ENCODE results near the gene TRIM66. TPM values are rescaled to one million over a fixed set of nuclear protein-coding genes. Genes with fewer than 3 reads are reported as not detected.

TRIM66 gene
- total and polyA plus RNA-seq, 4 donors, result 1.6 to 14.3 (median 2.5) TPM

DNA sequence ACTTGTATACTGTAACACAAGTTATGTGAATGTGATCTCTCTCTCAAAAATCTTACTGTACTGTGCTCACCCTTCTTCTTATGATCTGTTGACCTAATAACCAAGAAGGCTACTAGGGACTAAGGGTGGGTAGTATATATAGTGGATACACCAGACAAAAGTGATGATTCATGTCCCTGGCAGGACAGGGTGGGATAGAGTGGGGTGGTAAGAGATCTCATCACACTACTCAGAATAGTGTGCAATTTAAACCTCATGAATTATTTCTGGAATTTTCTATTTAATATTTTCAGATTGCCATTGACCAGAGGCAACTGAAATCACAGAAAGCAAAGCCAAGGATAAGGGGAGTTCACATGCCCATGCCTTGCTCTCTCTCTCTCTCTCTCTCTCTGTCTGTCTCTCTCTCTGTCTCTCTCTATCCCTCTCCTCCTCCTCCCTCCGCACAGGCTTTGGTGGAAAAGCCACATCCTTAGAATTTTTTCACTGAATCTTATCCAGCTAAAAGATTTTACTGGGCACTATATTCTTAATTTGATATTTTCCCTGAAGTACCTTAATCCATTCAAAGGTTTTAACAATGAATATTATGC is 76.4 kb downstream of the TRIM66 start:
- TF ChIP-seq TAF1 (conservative IDR thresholded peaks at IDR 0.05) (no peak), RAD21 (IDR thresholded peaks at IDR 0.05) (no peak), ZBTB33 (IDR thresholded peaks at IDR 0.05) (no peak), FOXA1 (IDR thresholded peaks at IDR 0.05) (no peak), YY1 (IDR thresholded peaks at IDR 0.05) (no peak), GABPA (IDR thresholded peaks at IDR 0.05 in 1 of 2, conservative IDR thresholded peaks at IDR 0.05 in 1 of 2) (no peak), NR2F2 (IDR thresholded peaks at IDR 0.05) (no peak), RXRA (IDR thresholded peaks at IDR 0.05) (no peak)
- 95% methylated on average over 1 of the region's 1 CpG for WGBS

DNA sequence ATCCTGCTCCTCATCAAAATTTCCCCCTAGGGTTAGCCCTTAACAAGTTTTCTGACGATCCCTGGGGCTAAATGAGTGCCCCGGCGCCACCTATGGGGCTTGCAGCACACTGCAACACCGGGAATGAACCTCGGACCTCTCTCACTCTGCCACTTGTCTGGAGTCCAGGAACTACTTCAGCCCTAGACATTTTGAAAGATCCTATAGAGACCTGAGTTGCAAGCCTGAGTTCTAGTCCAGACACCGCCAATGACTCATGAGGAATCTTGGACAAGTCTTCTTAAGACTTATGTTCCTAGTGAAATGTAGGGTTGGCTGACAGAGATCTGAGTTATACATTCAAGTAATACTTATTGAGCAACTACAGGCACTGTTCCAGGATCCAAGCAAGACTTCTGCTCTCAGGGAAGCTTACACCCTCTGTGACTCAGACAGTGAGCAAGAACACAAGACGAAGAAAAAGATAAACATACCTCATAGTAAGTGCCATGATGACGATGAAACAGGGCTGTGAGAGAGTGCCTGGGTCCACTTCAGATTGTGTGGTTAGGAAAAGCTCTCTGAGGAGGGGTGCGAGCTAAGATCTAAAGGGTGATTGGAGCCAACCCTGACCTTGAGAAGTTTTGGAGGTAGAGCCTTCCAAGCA is 78.3 kb downstream of the TRIM66 start:
- TF ChIP-seq, protein P1, sequence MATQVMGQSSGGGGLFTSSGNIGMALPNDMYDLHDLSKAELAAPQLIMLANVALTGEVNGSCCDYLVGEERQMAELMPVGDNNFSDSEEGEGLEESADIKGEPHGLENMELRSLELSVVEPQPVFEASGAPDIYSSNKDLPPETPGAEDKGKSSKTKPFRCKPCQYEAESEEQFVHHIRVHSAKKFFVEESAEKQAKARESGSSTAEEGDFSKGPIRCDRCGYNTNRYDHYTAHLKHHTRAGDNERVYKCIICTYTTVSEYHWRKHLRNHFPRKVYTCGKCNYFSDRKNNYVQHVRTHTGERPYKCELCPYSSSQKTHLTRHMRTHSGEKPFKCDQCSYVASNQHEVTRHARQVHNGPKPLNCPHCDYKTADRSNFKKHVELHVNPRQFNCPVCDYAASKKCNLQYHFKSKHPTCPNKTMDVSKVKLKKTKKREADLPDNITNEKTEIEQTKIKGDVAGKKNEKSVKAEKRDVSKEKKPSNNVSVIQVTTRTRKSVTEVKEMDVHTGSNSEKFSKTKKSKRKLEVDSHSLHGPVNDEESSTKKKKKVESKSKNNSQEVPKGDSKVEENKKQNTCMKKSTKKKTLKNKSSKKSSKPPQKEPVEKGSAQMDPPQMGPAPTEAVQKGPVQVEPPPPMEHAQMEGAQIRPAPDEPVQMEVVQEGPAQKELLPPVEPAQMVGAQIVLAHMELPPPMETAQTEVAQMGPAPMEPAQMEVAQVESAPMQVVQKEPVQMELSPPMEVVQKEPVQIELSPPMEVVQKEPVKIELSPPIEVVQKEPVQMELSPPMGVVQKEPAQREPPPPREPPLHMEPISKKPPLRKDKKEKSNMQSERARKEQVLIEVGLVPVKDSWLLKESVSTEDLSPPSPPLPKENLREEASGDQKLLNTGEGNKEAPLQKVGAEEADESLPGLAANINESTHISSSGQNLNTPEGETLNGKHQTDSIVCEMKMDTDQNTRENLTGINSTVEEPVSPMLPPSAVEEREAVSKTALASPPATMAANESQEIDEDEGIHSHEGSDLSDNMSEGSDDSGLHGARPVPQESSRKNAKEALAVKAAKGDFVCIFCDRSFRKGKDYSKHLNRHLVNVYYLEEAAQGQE (IDR thresholded peaks at IDR 0.05), result no peak
- peak in 1 of 2 donors; percentile 46 for TF ChIP-seq RAD21 (IDR thresholded peaks at IDR 0.05)
- no peak for TF ChIP-seq EGR1 (IDR thresholded peaks at IDR 0.05; ENCODE audit: low read depth in 2 of 2)
- TF ChIP-seq CTCF (IDR thresholded peaks at IDR 0.05; ENCODE audit: low read depth, low read length, missing input control), result peak; percentile 35
- no peak for TF ChIP-seq GABPA (IDR thresholded peaks at IDR 0.05 in 1 of 2, conservative IDR thresholded peaks at IDR 0.05 in 1 of 2)
- peak in 1 of 2 donors; percentile 36 for TF ChIP-seq HNF4A (conservative IDR thresholded peaks at IDR 0.05)
- TF ChIP-seq JUND (IDR thresholded peaks at IDR 0.05), result no peak
- TF ChIP-seq, protein P2, sequence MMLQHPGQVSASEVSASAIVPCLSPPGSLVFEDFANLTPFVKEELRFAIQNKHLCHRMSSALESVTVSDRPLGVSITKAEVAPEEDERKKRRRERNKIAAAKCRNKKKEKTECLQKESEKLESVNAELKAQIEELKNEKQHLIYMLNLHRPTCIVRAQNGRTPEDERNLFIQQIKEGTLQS (IDR thresholded peaks at IDR 0.05), result no peak
- DNase-seq (ENCODE audit: low spot score), result peak; percentile 43
- no peak overlapping the region for H3K27ac ChIP-seq (ENCODE audit: low read depth in 1 of 2, low read length in 2 of 2)

More for the DNA sequence above, 76.4 kb downstream of the TRIM66 start:
- no peaks in the 10 kb centered on the region for H3K4me1 ChIP-seq (ENCODE audit: control insufficient read depth in 4 of 4, insufficient read depth in 4 of 4, low read length in 3 of 4)
- no peak overlapping the region for H3K27ac ChIP-seq (ENCODE audit: low read depth in 1 of 2, low read length in 2 of 2)
- H3K9ac ChIP-seq (ENCODE audit: low read depth in 1 of 2, low read length in 2 of 2), result no peak overlapping the region
- no peaks in the 10 kb centered on the region for H3K27me3 ChIP-seq (ENCODE audit: control insufficient read depth in 4 of 4, insufficient read depth in 4 of 4, low read length in 3 of 4)
- H3K9me3 ChIP-seq (ENCODE audit: control insufficient read depth in 4 of 4, low read length in 3 of 4), result no peaks in the 10 kb centered on the region
- DNase-seq (ENCODE audit: low spot score), result no peak
- H3K4me3 ChIP-seq (ENCODE audit: low read depth in 1 of 3, low read length in 3 of 3), result no peak overlapping the region
- no peaks in the 10 kb centered on the region for H3K36me3 ChIP-seq (ENCODE audit: control insufficient read depth in 4 of 4, insufficient read depth in 3 of 4, low read depth in 1 of 4, low read length in 3 of 4)

More for the DNA sequence above, 78.3 kb downstream of the TRIM66 start:
- Histone ChIP-seq H3K9me3 (ENCODE audit: control insufficient read depth in 4 of 4, low read length in 3 of 4) (no peaks in the 10 kb centered on the region), H3K36me3 (ENCODE audit: control insufficient read depth in 4 of 4, insufficient read depth in 3 of 4, low read depth in 1 of 4, low read length in 3 of 4) (no peaks in the 10 kb centered on the region), H3K4me1 (ENCODE audit: control insufficient read depth in 4 of 4, insufficient read depth in 4 of 4, low read length in 3 of 4) (no peaks in the 10 kb centered on the region), H3K9ac (ENCODE audit: low read depth in 1 of 2, low read length in 2 of 2) (no peak overlapping the region), H3K27me3 (ENCODE audit: control insufficient read depth in 4 of 4, insufficient read depth in 4 of 4, low read length in 3 of 4) (no peaks in the 10 kb centered on the region), H3K4me3 (ENCODE audit: low read depth in 1 of 3, low read length in 3 of 3) (no peak overlapping the region)
- WGBS, result 28% methylated on average over 9 of the region's 9 CpGs

Measured in liver (tissue), 9 donors.